Left lung (tissue), 10 donors: ENCODE results near the gene ARV1. TPM values are rescaled to one million over a fixed set of nuclear protein-coding genes. Genes with fewer than 3 reads are reported as not detected.
"Not testable (repeated sequence)": the region's sequence is repeated elsewhere in the genome, so short reads cannot be mapped to it uniquely, and the experiment has no call there.

Experiments used
- ATAC-seq: fragments of 200-7000 bp; cut with Tn5 transposase; one replicate; pipeline ENCODE4 v1.9.1; 2020; ENCODE audit warnings: moderate library complexity
- DNase-seq, 4 donors: peaks; one replicate each; pipeline ENCODE4 v3.0.0-alpha.2; 2013 to 2020
- H3K27ac ChIP-seq, 2 donors: fragments of 200-600 bp; sonication (generic) in 1 of 2; one replicate each; pipeline versions ENCODE4 v1.5.0 to v1.8.0; 2020 to 2021
- H3K27me3 ChIP-seq, 2 donors: fragments of 200-600 bp; sonication (generic) in 1 of 2; one replicate each; pipeline versions ENCODE4 v1.5.0 to v1.8.0; 2020 to 2021
- H3K36me3 ChIP-seq, 2 donors: fragments of 200-600 bp; sonication (generic) in 1 of 2; one replicate each; pipeline versions ENCODE4 v1.5.0 to v1.8.0; 2020 to 2021
- H3K4me1 ChIP-seq, 2 donors: fragments of 200-600 bp; one replicate each; pipeline ENCODE4 v1.8.0; 2021
- H3K4me3 ChIP-seq, 2 donors: fragments of 200-600 bp; sonication (generic) in 1 of 2; one replicate each; pipeline versions ENCODE4 v1.5.0 to v1.8.0; 2020 to 2021; ENCODE audit warnings: mild to moderate bottlenecking in 1 of 2
- H3K9me3 ChIP-seq, 2 donors: fragments of 200-600 bp; sonication (generic) in 1 of 2; one replicate each; pipeline versions ENCODE4 v1.5.0 to v1.8.0; 2020 to 2021
- CTCF ChIP-seq, 2 donors: fragments of 200-600 bp; sonication (generic) in 1 of 2; IDR thresholded peaks; one replicate each; pipeline versions ENCODE4 v1.5.0 to v1.8.0; 2021; ENCODE audit warnings: antibody characterized with exemption in 2 of 2
- intact Hi-C, 2 donors: fragments of 100-400 bp; cut with DNase I; formaldehyde crosslinking; loops; one replicate each; pipeline versions ENCODE4 v1.11.2 to v1.14.2; 2022
- polyA plus RNA-seq, 6 donors: library from polyadenylated mRNA; unstranded; fragments of 120-200 nt; gene quantifications; one replicate each; pipeline ENCODE4 v1.2.1, GENCODE V29; 2013; ENCODE audit not compliant: insufficient read length in 6 of 6
- total RNA-seq, 2 donors: library from RNA; stranded (reverse); fragmentation: NEBNext Ultra II Directional; extraction: Animal tissue kit (Norgen Biotek cat#: 25700); gene quantifications; one replicate each; pipeline ENCODE4 v1.2.1, GENCODE V29; 2021
- donor health status: DM: no; HTN: yes; CAD: no.
- donor health status: DM: no; HTN: no; CAD: no.

Gene ARV1
- total and polyA plus RNA-seq, 8 donors = 16.9 to 25.8 (median 23.3) TPM

GRCh38 chr1:231044588-231044987 is 65.7 kb downstream of the ARV1 start:
- no peak overlapping the region for H3K4me3 ChIP-seq
- intact Hi-C loops = no loop called here
- peaks cover 0 to 30% of the 10 kb centered on the region in 2 donors for H3K27me3 ChIP-seq

GRCh38 chr1:231045286-231045685 is 66.4 kb downstream of the ARV1 start:
- Histone ChIP-seq H3K27ac (no peak overlapping the region), H3K36me3 (no peaks in the 10 kb centered on the region), H3K4me1 (peaks cover 0 to 14% of the 10 kb centered on the region in 2 donors), H3K4me3 (no peak overlapping the region), H3K9me3 (peaks cover 0 to 12% of the 10 kb centered on the region in 2 donors), H3K27me3 (peaks cover 0 to 24% of the 10 kb centered on the region in 2 donors)
- TF ChIP-seq CTCF (IDR thresholded peaks at IDR 0.05) = no peak
- intact Hi-C loops = no loop called here
- ATAC-seq = no peak
- DNase-seq = no peak

More at GRCh38 chr1:231044588-231044987, 65.7 kb downstream of the ARV1 start:
- H3K4me1 ChIP-seq = peaks cover 0 to 12% of the 10 kb centered on the region in 2 donors
- ATAC-seq (no peak), DNase-seq (no peak)
- H3K36me3 ChIP-seq = no peaks in the 10 kb centered on the region
- peaks cover 0 to 12% of the 10 kb centered on the region in 2 donors for H3K9me3 ChIP-seq
- TF ChIP-seq CTCF (IDR thresholded peaks at IDR 0.05) = no peak
- H3K27ac ChIP-seq = no peak overlapping the region

- DNase-seq, ATAC-seq, H3K36me3 ChIP-seq, H3K27ac ChIP-seq, intact Hi-C loops, H3K4me3 ChIP-seq, H3K4me1 ChIP-seq: not testable (repeated sequence)
- peaks cover 0 to 12% of the 10 kb centered on the region in 2 donors for H3K9me3 ChIP-seq
- H3K27me3 ChIP-seq = peaks cover 0 to 18% of the 10 kb centered on the region in 2 donors
Measured at GRCh38 chr1:231045921-231046729, 67.2 kb downstream of the ARV1 start.

GRCh38 chr1:231046730-231047395 is 68.0 kb downstream of the ARV1 start:
- ATAC-seq = peak; percentile 44
- H3K36me3 ChIP-seq = no peaks in the 10 kb centered on the region
- peaks cover 0 to 7% of the 10 kb centered on the region in 2 donors for H3K4me1 ChIP-seq
- H3K27ac ChIP-seq = no peak overlapping the region
- peaks cover 0 to 12% of the 10 kb centered on the region in 2 donors for H3K9me3 ChIP-seq
- H3K4me3 ChIP-seq = no peak overlapping the region
- no peak for TF ChIP-seq CTCF (IDR thresholded peaks at IDR 0.05)
- DNase-seq = no peak
- intact Hi-C loops = no loop called here
- H3K27me3 ChIP-seq = peaks cover 0 to 11% of the 10 kb centered on the region in 2 donors

GRCh38 chr1:231047529-231047928 is 68.6 kb downstream of the ARV1 start:
- H3K36me3 ChIP-seq, ATAC-seq, intact Hi-C loops, H3K27me3 ChIP-seq, H3K4me1 ChIP-seq, H3K4me3 ChIP-seq, DNase-seq, H3K27ac ChIP-seq: not testable (repeated sequence)
- H3K9me3 ChIP-seq = peaks cover 0 to 12% of the 10 kb centered on the region in 2 donors

DNA sequence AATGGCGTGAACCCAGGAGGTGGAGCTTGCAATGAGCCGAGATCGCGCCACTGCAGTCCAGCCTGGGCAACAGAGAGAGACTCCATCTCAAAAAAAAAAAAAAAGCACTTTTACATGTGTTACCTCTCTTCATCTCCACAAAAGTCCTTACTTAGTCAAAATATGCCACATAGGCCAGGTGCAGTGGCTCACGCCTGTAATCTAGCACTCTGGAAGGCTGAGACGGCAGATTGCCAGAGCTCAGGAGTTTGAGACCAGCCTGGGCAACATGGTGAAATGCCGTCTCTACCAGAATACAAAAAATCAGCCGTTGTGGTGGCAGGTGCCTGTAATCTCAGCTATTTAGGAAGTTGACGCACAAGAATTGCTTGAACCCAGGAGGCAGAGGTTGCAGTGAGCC is 69.5 kb downstream of the ARV1 start:
- H3K36me3 ChIP-seq, intact Hi-C loops, H3K27me3 ChIP-seq, DNase-seq, H3K4me3 ChIP-seq, ATAC-seq, H3K27ac ChIP-seq: not testable (repeated sequence)
- Histone ChIP-seq H3K9me3 (peaks cover 0 to 12% of the 10 kb centered on the region in 2 donors), H3K4me1 (peaks cover 5 to 16% of the 10 kb centered on the region in 2 donors)
